Uterus (tissue), 4 donors: ENCODE data around the gene HORMAD1. TPM values are rescaled to one million over a fixed set of nuclear protein-coding genes. Genes with fewer than 3 reads are reported as not detected.

ENCODE experiments used
- DNase-seq, 2 donors: peaks; one replicate each; pipeline ENCODE4 v3.0.0-alpha.2; 2019 to 2020
- H3K27ac ChIP-seq, 2 donors: fragments of 200-600 bp; sonication (generic); 1 replicate in 1 of 2; 2 replicates in 1 of 2; pipeline ENCODE4 v1.5.1; 2016 to 2018
- H3K27me3 ChIP-seq, 2 donors: fragments of 200-600 bp; sonication (generic); one replicate each; pipeline ENCODE4 v1.5.1; 2018 to 2019; ENCODE audit warnings: control low read depth in 1 of 2
- H3K36me3 ChIP-seq, 2 donors: fragments of 200-600 bp; sonication (generic); one replicate each; pipeline ENCODE4 v1.5.1; 2019; ENCODE audit warnings: control low read depth in 1 of 2
- H3K4me1 ChIP-seq, 2 donors: fragments of 200-600 bp; sonication (generic); one replicate each; pipeline ENCODE4 v1.5.1; 2018 to 2019; ENCODE audit warnings: control low read depth in 1 of 2
- H3K4me3 ChIP-seq, 2 donors: fragments of 200-600 bp; sonication (generic); 1 replicate in 1 of 2; 2 replicates in 1 of 2; pipeline ENCODE4 v1.5.1; 2018 to 2019; ENCODE audit warnings: mild to moderate bottlenecking in 1 of 2
- H3K9me3 ChIP-seq, 2 donors: fragments of 200-600 bp; sonication (generic); one replicate each; pipeline ENCODE4 v1.5.1; 2019; ENCODE audit warnings: control low read depth in 1 of 2
- POLR2A ChIP-seq, 2 donors: fragments of 450-650 bp; IDR thresholded peaks; one replicate each; pipeline ENCODE4 v1.6.1; 2016; ENCODE audit warnings: antibody characterized with exemption in 2 of 2, mild to moderate bottlenecking in 1 of 2, moderate library complexity in 1 of 2
- intact Hi-C: fragments of 100-400 bp; cut with DNase I; formaldehyde crosslinking; loops from one replicate; pipeline ENCODE4 v1.15.1; 2023; ENCODE audit warnings: low total_unique reads
- total RNA-seq, 4 donors: library from RNA; depleted of rRNA in 3 of 4; stranded (reverse); fragments of >200 nt in 3 of 4; gene quantifications; one replicate each; pipeline versions ENCODE4 v1.1.0 to v1.2.4, GENCODE V29; 2014 to 2023
- TF ChIP-seq, protein P1 (sequence below), 4 experiments: fragments of 200-600 bp in 2 of 4; fragments of 450-650 bp in 2 of 4; sonication (generic) in 2 of 4; IDR thresholded peaks; one replicate each; pipeline ENCODE4 v1.5.1; 2016 to 2019; ENCODE audit warnings: antibody characterized with exemption in 4 of 4, mild to moderate bottlenecking in 2 of 4, moderate library complexity in 1 of 4
- donor health status: DM: yes; HTN: yes; CAD: no.

HORMAD1 gene
- total RNA-seq, 4 donors from 2014 or later, result 0.62 TPM; not detected in 3

DNA sequence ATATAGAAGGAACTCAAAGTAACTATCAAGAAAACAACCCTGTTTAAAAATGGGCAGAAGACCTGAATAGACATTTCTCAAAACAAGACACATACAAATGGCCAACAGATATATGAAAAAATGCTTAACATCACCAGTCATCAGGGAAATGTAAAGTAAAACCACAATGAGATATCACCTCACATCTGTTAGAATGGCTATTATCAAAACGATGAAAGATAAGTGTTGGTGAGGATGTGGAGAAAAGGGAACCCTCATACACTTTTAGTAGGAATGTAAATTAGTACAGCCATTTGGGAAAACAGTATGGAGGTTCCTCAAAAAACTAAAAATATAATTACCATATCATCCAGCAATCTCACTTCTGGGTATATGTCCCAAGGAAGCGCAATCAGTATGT is 41.9 kb upstream of the HORMAD1 start:
- intact Hi-C loops, result no loop called here
- no peaks in the 10 kb centered on the region for H3K4me1 ChIP-seq
- H3K9me3 ChIP-seq, result no peaks in the 10 kb centered on the region
- DNase-seq, result no peak
- no peaks in the 10 kb centered on the region for H3K27me3 ChIP-seq
- H3K4me3 ChIP-seq, result no peak overlapping the region
- H3K27ac ChIP-seq, result no peak overlapping the region
- H3K36me3 ChIP-seq, result no peaks in the 10 kb centered on the region
- no peak for TF ChIP-seq POLR2A (IDR thresholded peaks at IDR 0.05)
- TF ChIP-seq, protein P1, sequence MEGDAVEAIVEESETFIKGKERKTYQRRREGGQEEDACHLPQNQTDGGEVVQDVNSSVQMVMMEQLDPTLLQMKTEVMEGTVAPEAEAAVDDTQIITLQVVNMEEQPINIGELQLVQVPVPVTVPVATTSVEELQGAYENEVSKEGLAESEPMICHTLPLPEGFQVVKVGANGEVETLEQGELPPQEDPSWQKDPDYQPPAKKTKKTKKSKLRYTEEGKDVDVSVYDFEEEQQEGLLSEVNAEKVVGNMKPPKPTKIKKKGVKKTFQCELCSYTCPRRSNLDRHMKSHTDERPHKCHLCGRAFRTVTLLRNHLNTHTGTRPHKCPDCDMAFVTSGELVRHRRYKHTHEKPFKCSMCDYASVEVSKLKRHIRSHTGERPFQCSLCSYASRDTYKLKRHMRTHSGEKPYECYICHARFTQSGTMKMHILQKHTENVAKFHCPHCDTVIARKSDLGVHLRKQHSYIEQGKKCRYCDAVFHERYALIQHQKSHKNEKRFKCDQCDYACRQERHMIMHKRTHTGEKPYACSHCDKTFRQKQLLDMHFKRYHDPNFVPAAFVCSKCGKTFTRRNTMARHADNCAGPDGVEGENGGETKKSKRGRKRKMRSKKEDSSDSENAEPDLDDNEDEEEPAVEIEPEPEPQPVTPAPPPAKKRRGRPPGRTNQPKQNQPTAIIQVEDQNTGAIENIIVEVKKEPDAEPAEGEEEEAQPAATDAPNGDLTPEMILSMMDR (IDR thresholded peaks at IDR 0.05), result no peak

DNA sequence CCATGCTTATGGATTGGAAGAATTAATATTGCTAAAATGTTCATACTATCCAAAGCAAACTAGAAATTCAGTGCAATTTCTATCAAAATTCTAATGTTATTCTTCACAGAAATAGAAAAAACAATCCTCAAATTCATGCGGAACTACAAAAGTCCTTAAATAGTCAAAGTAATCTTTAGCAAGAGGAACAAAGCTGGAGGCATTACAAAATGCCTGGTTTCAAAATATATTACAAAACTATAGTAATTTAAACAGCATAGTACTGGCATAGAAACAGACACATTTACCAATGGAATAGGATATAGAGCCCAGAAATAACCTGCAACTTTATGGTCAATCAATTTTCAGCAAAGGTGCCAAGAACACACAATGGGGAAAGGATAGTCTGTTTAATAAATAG is 41.1 kb upstream of the HORMAD1 start:
- H3K36me3 ChIP-seq, result no peaks in the 10 kb centered on the region
- no peak overlapping the region for H3K4me3 ChIP-seq
- DNase-seq, result no peak
- no peak for TF ChIP-seq POLR2A (IDR thresholded peaks at IDR 0.05)
- TF ChIP-seq, protein P1 (IDR thresholded peaks at IDR 0.05), result no peak
- H3K27me3 ChIP-seq, result no peaks in the 10 kb centered on the region
- H3K4me1 ChIP-seq, result no peaks in the 10 kb centered on the region
- no peak overlapping the region for H3K27ac ChIP-seq
- H3K9me3 ChIP-seq, result no peaks in the 10 kb centered on the region
- intact Hi-C loops, result no loop called here

DNA sequence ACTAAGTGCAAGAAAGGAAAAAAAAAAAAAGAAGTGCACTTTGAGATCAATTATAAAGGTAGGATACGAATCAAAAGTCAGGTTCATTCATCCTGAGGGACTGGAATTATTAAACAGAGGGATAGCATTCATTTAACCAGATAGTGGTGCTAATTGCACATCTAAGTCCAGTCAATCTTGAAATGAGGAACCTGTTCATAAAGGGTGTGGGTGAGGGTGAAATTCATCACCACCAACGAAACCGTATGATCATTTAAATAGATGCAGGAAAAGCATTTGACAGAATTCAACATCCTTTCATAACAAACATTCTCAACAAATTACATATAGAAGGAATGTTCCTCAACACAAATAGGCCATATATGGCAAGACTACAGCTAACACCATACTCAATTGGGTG is 39.3 kb upstream of the HORMAD1 start:
- Histone ChIP-seq H3K4me3 (no peak overlapping the region), H3K27ac (no peak overlapping the region), H3K27me3 (no peaks in the 10 kb centered on the region), H3K4me1 (no peaks in the 10 kb centered on the region), H3K9me3 (no peaks in the 10 kb centered on the region), H3K36me3 (no peaks in the 10 kb centered on the region)
- intact Hi-C loops, result no loop called here
- no peak for DNase-seq
- no peak for TF ChIP-seq POLR2A (IDR thresholded peaks at IDR 0.05)
- TF ChIP-seq, protein P1 (IDR thresholded peaks at IDR 0.05), result no peak

DNA sequence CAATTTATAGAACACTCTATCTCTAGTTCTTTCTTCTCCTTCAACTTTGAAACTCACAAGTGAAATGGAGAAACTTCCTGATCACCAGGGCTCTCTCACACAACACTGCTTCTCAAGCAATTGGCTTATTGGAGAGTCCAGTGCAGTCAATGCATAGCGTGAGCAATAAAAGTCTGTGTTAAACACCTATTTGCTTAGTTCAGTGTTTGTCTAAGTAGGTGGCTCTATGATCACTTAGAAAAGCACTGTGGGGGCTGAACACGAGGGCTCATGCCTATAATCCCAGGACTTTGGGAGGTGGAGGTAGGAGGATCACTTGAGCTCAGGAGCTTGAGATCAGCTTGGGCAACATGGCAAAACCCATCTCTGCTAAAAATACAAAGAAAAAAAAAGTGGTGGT is 32.7 kb upstream of the HORMAD1 start:
- H3K27me3 ChIP-seq, result no peaks in the 10 kb centered on the region
- no peaks in the 10 kb centered on the region for H3K9me3 ChIP-seq
- H3K4me1 ChIP-seq, result no peaks in the 10 kb centered on the region
- intact Hi-C loops, result no loop called here
- TF ChIP-seq POLR2A (IDR thresholded peaks at IDR 0.05), result no peak
- TF ChIP-seq, protein P1 (IDR thresholded peaks at IDR 0.05), result no peak
- H3K4me3 ChIP-seq, result no peak overlapping the region
- no peak for DNase-seq
- no peak overlapping the region for H3K27ac ChIP-seq
- H3K36me3 ChIP-seq, result no peaks in the 10 kb centered on the region

DNA sequence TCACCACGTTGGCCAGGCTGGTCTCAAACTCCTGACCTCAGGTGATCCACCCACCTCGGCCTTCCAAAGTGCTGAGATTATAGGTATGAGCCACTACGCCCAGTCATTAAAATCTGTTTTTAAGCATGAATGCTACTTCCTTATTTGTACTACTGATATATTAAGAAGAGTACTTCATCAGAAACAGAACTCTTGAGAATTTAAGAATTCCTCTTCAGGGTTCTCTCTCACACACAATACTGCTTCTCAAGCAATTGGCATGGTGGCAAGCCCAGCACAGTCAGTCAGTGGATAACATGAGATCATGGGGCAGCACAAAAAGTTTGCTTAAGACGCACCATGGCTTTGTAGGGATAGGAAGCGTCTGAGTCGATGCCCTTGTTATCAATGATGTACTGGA is 30.7 kb upstream of the HORMAD1 start:
- Histone ChIP-seq H3K4me1 (no peaks in the 10 kb centered on the region), H3K36me3 (no peaks in the 10 kb centered on the region), H3K4me3 (no peak overlapping the region), H3K27ac (no peak overlapping the region), H3K9me3 (no peaks in the 10 kb centered on the region), H3K27me3 (no peaks in the 10 kb centered on the region)
- DNase-seq, result no peak
- TF ChIP-seq POLR2A (IDR thresholded peaks at IDR 0.05), result no peak
- TF ChIP-seq, protein P1 (IDR thresholded peaks at IDR 0.05), result no peak
- intact Hi-C loops, result no loop called here
